Measurements from ENCODE around the gene LILRB2. TPM values are rescaled to one million over a fixed set of nuclear protein-coding genes. Genes with fewer than 3 reads are reported as not detected.
"Not testable (repeated sequence)": the region's sequence is repeated elsewhere in the genome, so short reads cannot be mapped to it uniquely, and the experiment has no call there.

The LILRB2 gene
- total RNA-seq, 1 experiment from 2014 or later = not detected

DNA sequence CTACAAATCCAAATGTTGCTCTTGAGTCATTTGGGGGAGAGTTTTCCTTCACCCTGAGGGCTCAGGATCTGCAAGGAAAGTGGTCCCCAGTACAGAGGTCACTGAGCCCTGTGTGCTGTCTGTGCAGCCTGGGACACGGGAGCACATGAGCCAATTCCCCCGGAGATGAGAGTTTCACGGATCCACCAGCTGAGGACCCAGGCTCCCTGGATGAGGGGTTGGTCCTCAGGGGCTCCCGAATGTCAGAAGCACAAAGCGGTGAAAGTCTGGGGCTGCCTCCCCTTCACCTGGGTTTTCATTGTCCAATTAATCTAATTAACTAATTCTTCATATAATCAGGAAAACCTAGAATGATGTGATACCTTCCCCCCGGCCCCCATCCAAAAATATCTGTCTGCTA, 13.6 kb upstream of the LILRB2 start:
- ChIA-PET POLR2A (ENCODE audit: low non-redundant PET) (no interaction called here), CTCF (no interaction called here)
- Histone ChIP-seq H3K27ac (ENCODE audit: low read depth, low read length, poor library complexity, severe bottlenecking) (no peak overlapping the region), H3K9me3 (ENCODE audit: low read depth, low read length, poor library complexity, severe bottlenecking) (no peaks in the 10 kb centered on the region), H3K36me3 (ENCODE audit: insufficient read depth, low read length, poor library complexity, severe bottlenecking) (no peaks in the 10 kb centered on the region), H3K4me3 (ENCODE audit: low read depth, low read length, poor library complexity, severe bottlenecking) (no peak overlapping the region), H3K27me3 (replicated peaks; ENCODE audit: insufficient read depth, low read depth, low read length, poor library complexity) (peaks cover 65% of the 10 kb centered on the region), H3K4me1 (ENCODE audit: insufficient read depth, low read length, poor library complexity, severe bottlenecking) (no peaks in the 10 kb centered on the region)
- no peak for DNase-seq (ENCODE audit: low spot score)
- intact Hi-C loops (cut with micrococcal nuclease; ENCODE audit: unreplicated experiment) = no loop called here
- BruUV-seq (replicated peaks) = no TSS peak
- TF ChIP-seq EZH2 (IDR thresholded peaks at IDR 0.05; ENCODE audit: borderline replicate concordance, low read depth, low read length, poor library complexity, severe bottlenecking) (no peak), CTCF (conservative IDR thresholded peaks at IDR 0.05; ENCODE audit: low read depth, low read length) (no peak)

DNA sequence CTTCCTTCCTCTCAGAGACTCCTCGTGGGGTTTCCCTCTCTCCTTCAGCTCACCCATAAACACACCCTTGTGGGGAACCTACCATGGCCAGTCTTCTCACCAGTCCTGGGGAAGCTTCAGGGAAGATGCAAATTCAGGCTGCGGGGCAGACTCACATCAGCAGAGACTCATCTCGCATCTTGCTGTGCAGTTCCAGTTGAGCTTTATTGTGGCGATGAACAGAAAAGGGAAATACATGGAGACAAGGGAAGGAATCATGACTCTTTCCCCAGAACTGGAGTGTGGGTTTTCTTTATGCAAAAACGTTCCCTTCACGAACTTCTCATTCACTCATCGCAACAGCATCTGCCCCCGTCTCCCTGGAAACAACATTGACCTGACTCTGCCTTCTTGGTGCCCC, 8.2 kb upstream of the LILRB2 start:
- not testable (repeated sequence) for H3K36me3 ChIP-seq (ENCODE audit: insufficient read depth, low read length, poor library complexity, severe bottlenecking)

DNA sequence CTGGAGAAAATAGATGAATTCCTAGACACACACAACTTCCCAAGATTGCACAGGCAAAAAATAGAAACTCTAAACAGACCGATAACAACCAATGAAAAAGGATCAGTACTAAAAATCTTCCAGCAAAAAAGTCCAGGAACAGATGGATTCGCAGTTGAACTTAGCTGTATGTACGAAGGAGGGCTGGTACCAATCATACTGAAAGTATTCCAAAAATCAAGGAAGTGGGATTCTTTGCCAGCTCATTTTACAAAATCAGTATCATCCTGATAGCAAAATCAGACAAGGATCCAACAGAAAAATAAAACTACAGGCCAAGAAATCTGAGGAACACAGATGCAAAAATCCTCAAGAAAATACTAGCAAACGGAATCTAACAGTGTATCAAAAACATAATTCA, 6.5 kb upstream of the LILRB2 start:
- no peak for TF ChIP-seq CTCF (conservative IDR thresholded peaks at IDR 0.05; ENCODE audit: low read depth, low read length)
- no peak for TF ChIP-seq EZH2 (IDR thresholded peaks at IDR 0.05; ENCODE audit: borderline replicate concordance, low read depth, low read length, poor library complexity, severe bottlenecking)
- no peaks in the 10 kb centered on the region for H3K9me3 ChIP-seq (ENCODE audit: low read depth, low read length, poor library complexity, severe bottlenecking)
- DNase-seq (ENCODE audit: low spot score) = no peak
- no peaks in the 10 kb centered on the region for H3K36me3 ChIP-seq (ENCODE audit: insufficient read depth, low read length, poor library complexity, severe bottlenecking)
- no TSS peak for BruUV-seq (replicated peaks)
- peaks cover 68% of the 10 kb centered on the region for H3K27me3 ChIP-seq (replicated peaks; ENCODE audit: insufficient read depth, low read depth, low read length, poor library complexity)
- no peak overlapping the region for H3K4me3 ChIP-seq (ENCODE audit: low read depth, low read length, poor library complexity, severe bottlenecking)
- H3K4me1 ChIP-seq (ENCODE audit: insufficient read depth, low read length, poor library complexity, severe bottlenecking) = no peaks in the 10 kb centered on the region
- intact Hi-C loops (cut with micrococcal nuclease; ENCODE audit: unreplicated experiment) = no loop called here
- no peak overlapping the region for H3K27ac ChIP-seq (ENCODE audit: low read depth, low read length, poor library complexity, severe bottlenecking)
- ChIA-PET CTCF (no interaction called here), POLR2A (ENCODE audit: low non-redundant PET) (no interaction called here)

More for the DNA sequence above, 8.2 kb upstream of the LILRB2 start:
- H3K9me3 ChIP-seq (ENCODE audit: low read depth, low read length, poor library complexity, severe bottlenecking); intact Hi-C loops (cut with micrococcal nuclease; ENCODE audit: unreplicated experiment); POLR2A ChIA-PET (ENCODE audit: low non-redundant PET); CTCF ChIA-PET; DNase-seq (ENCODE audit: low spot score); H3K4me1 ChIP-seq (ENCODE audit: insufficient read depth, low read length, poor library complexity, severe bottlenecking); H3K27ac ChIP-seq (ENCODE audit: low read depth, low read length, poor library complexity, severe bottlenecking); BruUV-seq (replicated peaks); H3K4me3 ChIP-seq (ENCODE audit: low read depth, low read length, poor library complexity, severe bottlenecking): not testable (repeated sequence)
- peaks cover 69% of the 10 kb centered on the region for H3K27me3 ChIP-seq (replicated peaks; ENCODE audit: insufficient read depth, low read depth, low read length, poor library complexity)

DNA sequence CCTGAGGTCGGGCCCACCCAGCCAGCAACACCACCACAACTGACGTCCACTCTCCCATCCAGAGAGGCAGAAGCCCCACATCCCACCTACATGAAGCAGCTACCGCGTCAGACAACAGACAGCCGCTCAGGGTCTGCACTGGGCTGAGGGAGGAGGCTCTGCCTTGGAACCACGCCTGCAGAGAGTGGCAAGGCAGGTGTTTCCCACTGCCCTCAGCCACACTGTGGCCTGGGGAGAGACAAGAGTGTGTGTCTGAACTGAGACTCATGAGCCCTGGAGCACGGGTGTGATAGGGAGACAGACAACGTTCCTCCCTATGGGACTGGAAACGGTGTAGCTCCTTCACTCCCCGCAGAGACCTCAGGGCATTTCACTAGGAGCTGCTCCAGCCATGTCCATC, 5.4 kb upstream of the LILRB2 start:
- H3K36me3 ChIP-seq (ENCODE audit: insufficient read depth, low read length, poor library complexity, severe bottlenecking); intact Hi-C loops (cut with micrococcal nuclease; ENCODE audit: unreplicated experiment); H3K4me1 ChIP-seq (ENCODE audit: insufficient read depth, low read length, poor library complexity, severe bottlenecking); CTCF ChIA-PET; BruUV-seq (replicated peaks); DNase-seq (ENCODE audit: low spot score); H3K4me3 ChIP-seq (ENCODE audit: low read depth, low read length, poor library complexity, severe bottlenecking); H3K27ac ChIP-seq (ENCODE audit: low read depth, low read length, poor library complexity, severe bottlenecking); H3K9me3 ChIP-seq (ENCODE audit: low read depth, low read length, poor library complexity, severe bottlenecking); POLR2A ChIA-PET (ENCODE audit: low non-redundant PET): not testable (repeated sequence)
- peaks cover 56% of the 10 kb centered on the region for H3K27me3 ChIP-seq (replicated peaks; ENCODE audit: insufficient read depth, low read depth, low read length, poor library complexity)

GRCh38 chr19:54285427-54286056, 4.6 kb upstream of the LILRB2 start:
- peaks cover 51% of the 10 kb centered on the region for H3K27me3 ChIP-seq (replicated peaks; ENCODE audit: insufficient read depth, low read depth, low read length, poor library complexity)
- intact Hi-C loops (cut with micrococcal nuclease; ENCODE audit: unreplicated experiment); POLR2A ChIA-PET (ENCODE audit: low non-redundant PET); H3K4me3 ChIP-seq (ENCODE audit: low read depth, low read length, poor library complexity, severe bottlenecking); H3K9me3 ChIP-seq (ENCODE audit: low read depth, low read length, poor library complexity, severe bottlenecking); DNase-seq (ENCODE audit: low spot score); BruUV-seq (replicated peaks); CTCF ChIA-PET; H3K27ac ChIP-seq (ENCODE audit: low read depth, low read length, poor library complexity, severe bottlenecking); H3K4me1 ChIP-seq (ENCODE audit: insufficient read depth, low read length, poor library complexity, severe bottlenecking); H3K36me3 ChIP-seq (ENCODE audit: insufficient read depth, low read length, poor library complexity, severe bottlenecking): not testable (repeated sequence)
